Rectal smooth muscle tissue (tissue), 1 donor: ENCODE measurements around the gene ATF2.

Experiments
- H3K27ac ChIP-seq: one replicate; pipeline ENCODE4 v1.7.0; 2013; ENCODE audit warnings: low read depth, low read length, inconsistent platforms
- H3K27me3 ChIP-seq: one replicate; pipeline ENCODE4 v1.7.0; 2013; ENCODE audit warnings: low read length; ENCODE audit not compliant: control insufficient read depth, insufficient read depth
- H3K36me3 ChIP-seq: one replicate; pipeline ENCODE4 v1.7.0; 2013; ENCODE audit warnings: low read length; ENCODE audit not compliant: control insufficient read depth, insufficient read depth
- H3K4me1 ChIP-seq: one replicate; pipeline ENCODE4 v1.7.0; 2013; ENCODE audit warnings: low read length; ENCODE audit not compliant: control insufficient read depth, insufficient read depth
- H3K4me3 ChIP-seq: one replicate; pipeline ENCODE4 v1.7.0; 2013; ENCODE audit warnings: low read length
- H3K9ac ChIP-seq: one replicate; pipeline ENCODE4 v1.7.0; 2013; ENCODE audit warnings: low read length

The ATF2 gene

GRCh38 chr2:175063741-175064140 lies 104.3 kb downstream of the ATF2 start:
- Histone ChIP-seq H3K36me3 (no peaks in the 10 kb centered on the region), H3K4me1 (no peaks in the 10 kb centered on the region), H3K9ac (no peak overlapping the region), H3K27me3 (no peaks in the 10 kb centered on the region), H3K4me3 (no peak overlapping the region), H3K27ac (no peak overlapping the region)

- Histone ChIP-seq H3K4me1 (no peaks in the 10 kb centered on the region), H3K27me3 (no peaks in the 10 kb centered on the region), H3K27ac (no peak overlapping the region), H3K9ac (no peak overlapping the region), H3K36me3 (no peaks in the 10 kb centered on the region), H3K4me3 (no peak overlapping the region)
These were observed 105.0 kb downstream of the ATF2 start for GRCh38 chr2:175062787-175063585.

GRCh38 chr2:175057078-175057685 lies 110.8 kb downstream of the ATF2 start:
- Histone ChIP-seq H3K4me3 (no peak overlapping the region), H3K27ac (no peak overlapping the region), H3K27me3 (no peaks in the 10 kb centered on the region), H3K4me1 (no peaks in the 10 kb centered on the region), H3K36me3 (no peaks in the 10 kb centered on the region), H3K9ac (no peak overlapping the region)

- Histone ChIP-seq H3K27ac (no peak overlapping the region), H3K36me3 (no peaks in the 10 kb centered on the region), H3K4me1 (no peaks in the 10 kb centered on the region), H3K27me3 (no peaks in the 10 kb centered on the region), H3K9ac (no peak overlapping the region), H3K4me3 (no peak overlapping the region)
These were observed 112.0 kb downstream of the ATF2 start for GRCh38 chr2:175055993-175056392.

GRCh38 chr2:175054340-175054739 lies 113.7 kb downstream of the ATF2 start:
- Histone ChIP-seq H3K9ac (no peak overlapping the region), H3K27me3 (no peaks in the 10 kb centered on the region), H3K36me3 (no peaks in the 10 kb centered on the region), H3K27ac (no peak overlapping the region), H3K4me1 (no peaks in the 10 kb centered on the region), H3K4me3 (no peak overlapping the region)

- H3K27me3 ChIP-seq, result no peaks in the 10 kb centered on the region
- H3K4me3 ChIP-seq, result no peak overlapping the region
- H3K27ac ChIP-seq, result no peak overlapping the region
- H3K4me1 ChIP-seq, result no peaks in the 10 kb centered on the region
- no peaks in the 10 kb centered on the region for H3K36me3 ChIP-seq
- no peak overlapping the region for H3K9ac ChIP-seq
These were observed 118.3 kb downstream of the ATF2 start for GRCh38 chr2:175049661-175050060.

GRCh38 chr2:175048275-175048674 lies 119.7 kb downstream of the ATF2 start:
- H3K27me3 ChIP-seq, result no peaks in the 10 kb centered on the region
- H3K4me1 ChIP-seq, result no peaks in the 10 kb centered on the region
- no peak overlapping the region for H3K4me3 ChIP-seq
- no peak overlapping the region for H3K27ac ChIP-seq
- H3K9ac ChIP-seq, result no peak overlapping the region
- H3K36me3 ChIP-seq, result no peaks in the 10 kb centered on the region

- H3K36me3 ChIP-seq, result no peaks in the 10 kb centered on the region
- no peak overlapping the region for H3K27ac ChIP-seq
- no peak overlapping the region for H3K4me3 ChIP-seq
- H3K9ac ChIP-seq, result no peak overlapping the region
- no peaks in the 10 kb centered on the region for H3K27me3 ChIP-seq
- no peaks in the 10 kb centered on the region for H3K4me1 ChIP-seq
These were observed 128.5 kb downstream of the ATF2 start for GRCh38 chr2:175039490-175039889.

- Histone ChIP-seq H3K27me3 (no peaks in the 10 kb centered on the region), H3K9ac (no peak overlapping the region), H3K36me3 (no peaks in the 10 kb centered on the region), H3K4me3 (no peak overlapping the region), H3K27ac (no peak overlapping the region), H3K4me1 (no peaks in the 10 kb centered on the region)
These were observed 129.0 kb downstream of the ATF2 start for GRCh38 chr2:175039031-175039430.

- H3K27me3 ChIP-seq, result no peaks in the 10 kb centered on the region
- no peak overlapping the region for H3K4me3 ChIP-seq
- no peak overlapping the region for H3K9ac ChIP-seq
- H3K4me1 ChIP-seq, result no peaks in the 10 kb centered on the region
- no peaks in the 10 kb centered on the region for H3K36me3 ChIP-seq
- no peak overlapping the region for H3K27ac ChIP-seq
These were observed 130.1 kb downstream of the ATF2 start for GRCh38 chr2:175037941-175038340.

GRCh38 chr2:175036582-175037018 lies 131.4 kb downstream of the ATF2 start:
- no peak overlapping the region for H3K4me3 ChIP-seq

GRCh38 chr2:175035806-175036205 lies 132.2 kb downstream of the ATF2 start:
- no peak overlapping the region for H3K4me3 ChIP-seq
- no peaks in the 10 kb centered on the region for H3K27me3 ChIP-seq
- no peaks in the 10 kb centered on the region for H3K36me3 ChIP-seq
- no peak overlapping the region for H3K9ac ChIP-seq
- H3K27ac ChIP-seq, result no peak overlapping the region
- H3K4me1 ChIP-seq, result no peaks in the 10 kb centered on the region

More at GRCh38 chr2:175036582-175037018, 131.4 kb downstream of the ATF2 start:
- H3K27ac ChIP-seq, result no peak overlapping the region
- no peak overlapping the region for H3K9ac ChIP-seq
- no peaks in the 10 kb centered on the region for H3K36me3 ChIP-seq
- no peaks in the 10 kb centered on the region for H3K27me3 ChIP-seq
- H3K4me1 ChIP-seq, result no peaks in the 10 kb centered on the region

- Histone ChIP-seq H3K9ac (no peak overlapping the region), H3K4me3 (no peak overlapping the region), H3K27ac (no peak overlapping the region), H3K36me3 (no peaks in the 10 kb centered on the region), H3K27me3 (no peaks in the 10 kb centered on the region), H3K4me1 (no peaks in the 10 kb centered on the region)
These were observed 133.3 kb downstream of the ATF2 start for GRCh38 chr2:175034716-175035115.
